Endodermal cell (in vitro differentiated cells): ENCODE data around the gene TIMM17A. TPM values are rescaled to one million over a fixed set of nuclear protein-coding genes. Genes with fewer than 3 reads are reported as not detected.

Source experiments
- DNase-seq: peaks from one replicate; pipeline ENCODE4 v3.0.0-alpha.2; 2017
- H3K27ac ChIP-seq: 2 replicates; pipeline ENCODE4 v1.5.1; 2013; ENCODE audit warnings: mild to moderate bottlenecking, low read depth, low read length, moderate library complexity
- H3K27me3 ChIP-seq: 2 replicates; pipeline ENCODE4 v1.6.1; 2013; ENCODE audit warnings: mild to moderate bottlenecking, low read length, moderate library complexity; ENCODE audit not compliant: insufficient read depth, control insufficient read depth, poor library complexity, severe bottlenecking
- H3K36me3 ChIP-seq: 2 replicates; pipeline ENCODE4 v1.7.0; 2013; ENCODE audit warnings: mild to moderate bottlenecking, low read length, moderate library complexity; ENCODE audit not compliant: control insufficient read depth, insufficient read depth
- H3K4me1 ChIP-seq: one replicate; pipeline ENCODE4 v1.7.0; 2013; ENCODE audit warnings: low read length; ENCODE audit not compliant: control insufficient read depth, insufficient read depth
- H3K4me3 ChIP-seq: 2 replicates; pipeline ENCODE4 v1.5.1; 2013; ENCODE audit warnings: mild to moderate bottlenecking, low read length, moderate library complexity
- H3K9ac ChIP-seq: 2 replicates; pipeline ENCODE4 v1.6.1; 2013; ENCODE audit warnings: mild to moderate bottlenecking, low read length, moderate library complexity; ENCODE audit not compliant: poor library complexity, severe bottlenecking; ENCODE audit errors: extremely low read depth
- H3K9me3 ChIP-seq: 2 replicates; pipeline ENCODE4 v1.6.1; 2013; ENCODE audit warnings: mild to moderate bottlenecking, low read length, moderate library complexity; ENCODE audit not compliant: control insufficient read depth
- H3K27ac Mint-ChIP-seq: 2 replicates; pipeline ENCODE4 v1.8.0; 2020; ENCODE audit warnings: mixed read lengths
- H3K27me3 Mint-ChIP-seq: 2 replicates; pipeline ENCODE4 v1.8.0; 2021; ENCODE audit warnings: mild to moderate bottlenecking, mixed read lengths; ENCODE audit not compliant: insufficient read depth
- H3K36me3 Mint-ChIP-seq: 2 replicates; pipeline ENCODE4 v1.8.0; 2020; ENCODE audit warnings: low read depth, mixed read lengths
- H3K4me1 Mint-ChIP-seq: 2 replicates; pipeline ENCODE4 v1.8.0; 2020; ENCODE audit warnings: mixed read lengths
- H3K4me3 Mint-ChIP-seq: 2 replicates; pipeline ENCODE4 v1.8.0; 2020; ENCODE audit warnings: mild to moderate bottlenecking, moderate library complexity, mixed read lengths
- H3K9me3 Mint-ChIP-seq: 2 replicates; pipeline ENCODE4 v1.8.0; 2020; ENCODE audit warnings: mild to moderate bottlenecking, mixed read lengths
- CTCF ChIP-seq: fragments of 200-600 bp; sonication (generic); conservative IDR thresholded peaks from 2 replicates; pipeline ENCODE4 v1.5.0; 2021; ENCODE audit warnings: antibody characterized with exemption, mild to moderate bottlenecking
- WGBS, 2 experiments: methylation state at CpG; one replicate each; pipeline versions ENCODE4 v1.1.5 to v1.1.7; 2013; ENCODE audit warnings: missing lambda C conversion rate in 2 of 2, mixed read lengths in 1 of 2; ENCODE audit not compliant: insufficient coverage in 1 of 2, insufficient read length in 1 of 2; 5-methylcytosine and 5-hydroxymethylcytosine counted together
- total RNA-seq, 2 donors: library from RNA; stranded (reverse); fragmentation: NEBNext Ultra II Directional in 1 of 2; extraction: Animal tissue kit (Norgen Biotek cat#: 25700) in 1 of 2; gene quantifications; 2 replicates in 1 of 2; 3 replicates in 1 of 2; pipeline ENCODE4 v1.2.1, GENCODE V29; 2021

Gene TIMM17A
- total RNA-seq, 2 donors from 2014 or later, result 41.7 to 47.4 TPM

- no peak overlapping the region for H3K27ac Mint-ChIP-seq
- TF ChIP-seq CTCF, result no peak
- H3K9me3 Mint-ChIP-seq, result no peaks in the 10 kb centered on the region
- Histone ChIP-seq H3K4me1 (no peaks in the 10 kb centered on the region), H3K9ac (no peak overlapping the region), H3K4me3 (no peak overlapping the region), H3K9me3 (no peaks in the 10 kb centered on the region), H3K36me3 (peaks cover 39% of the 10 kb centered on the region), H3K27ac (no peak overlapping the region), H3K27me3 (no peaks in the 10 kb centered on the region)
- no peak overlapping the region for H3K4me3 Mint-ChIP-seq
- DNase-seq, result no peak
- WGBS, 2 experiments, result 82 to 88% methylated on average over 6 to 7 of the region's 7 CpGs
- no peaks in the 10 kb centered on the region for H3K27me3 Mint-ChIP-seq
- peaks cover 41% of the 10 kb centered on the region for H3K36me3 Mint-ChIP-seq
- H3K4me1 Mint-ChIP-seq, result peaks cover 6% of the 10 kb centered on the region
These were observed 33.3 kb downstream of the TIMM17A start for GRCh38 chr1:201988601-201989000.

GRCh38 chr1:201989354-201990128 is 34.2 kb downstream of the TIMM17A start:
- Mint-ChIP-seq H3K4me1 (peaks cover under 1% of the 10 kb centered on the region), H3K36me3 (peaks cover 49% of the 10 kb centered on the region), H3K9me3 (no peaks in the 10 kb centered on the region), H3K4me3 (no peak overlapping the region), H3K27ac (no peak overlapping the region), H3K27me3 (no peaks in the 10 kb centered on the region)
- H3K27ac ChIP-seq, result no peak overlapping the region
- no peak for DNase-seq
- H3K9me3 ChIP-seq, result no peaks in the 10 kb centered on the region
- H3K4me3 ChIP-seq, result no peak overlapping the region
- TF ChIP-seq CTCF, result no peak
- no peaks in the 10 kb centered on the region for H3K4me1 ChIP-seq
- no peaks in the 10 kb centered on the region for H3K27me3 ChIP-seq
- WGBS, 2 experiments, result 96 to 97% methylated on average over 7 to 10 of the region's 10 CpGs
- H3K36me3 ChIP-seq, result peaks cover 39% of the 10 kb centered on the region
- H3K9ac ChIP-seq, result no peak overlapping the region

- H3K9me3 ChIP-seq, result no peaks in the 10 kb centered on the region
- no peak for DNase-seq
- H3K36me3 ChIP-seq, result peaks cover 44% of the 10 kb centered on the region
- Mint-ChIP-seq H3K4me1 (no peaks in the 10 kb centered on the region), H3K4me3 (no peak overlapping the region), H3K27ac (no peak overlapping the region), H3K9me3 (no peaks in the 10 kb centered on the region), H3K27me3 (no peaks in the 10 kb centered on the region), H3K36me3 (peaks cover 49% of the 10 kb centered on the region)
- no peak overlapping the region for H3K9ac ChIP-seq
- H3K4me1 ChIP-seq, result no peaks in the 10 kb centered on the region
- no peak overlapping the region for H3K27ac ChIP-seq
- WGBS, 2 experiments, result 83% methylated on average over 6 of the region's 6 CpGs
- no peak overlapping the region for H3K4me3 ChIP-seq
- no peaks in the 10 kb centered on the region for H3K27me3 ChIP-seq
- TF ChIP-seq CTCF, result no peak
These were observed 35.1 kb downstream of the TIMM17A start for GRCh38 chr1:201990427-201990826.
